Uterus (tissue), 2 donors: Measurements from ENCODE around the gene PRRX1.

Experiments
- POLR2A ChIP-seq, 2 donors: fragments of 450-650 bp; IDR thresholded peaks; one replicate each; pipeline ENCODE4 v1.6.1; 2016; ENCODE audit warnings: antibody characterized with exemption in 2 of 2, mild to moderate bottlenecking in 1 of 2, moderate library complexity in 1 of 2
- TF ChIP-seq, protein P1 (sequence below), 4 experiments: fragments of 200-600 bp in 2 of 4; fragments of 450-650 bp in 2 of 4; sonication (generic) in 2 of 4; IDR thresholded peaks; one replicate each; pipeline ENCODE4 v1.5.1; 2016 to 2019; ENCODE audit warnings: antibody characterized with exemption in 4 of 4, mild to moderate bottlenecking in 2 of 4, moderate library complexity in 1 of 4

DNA sequence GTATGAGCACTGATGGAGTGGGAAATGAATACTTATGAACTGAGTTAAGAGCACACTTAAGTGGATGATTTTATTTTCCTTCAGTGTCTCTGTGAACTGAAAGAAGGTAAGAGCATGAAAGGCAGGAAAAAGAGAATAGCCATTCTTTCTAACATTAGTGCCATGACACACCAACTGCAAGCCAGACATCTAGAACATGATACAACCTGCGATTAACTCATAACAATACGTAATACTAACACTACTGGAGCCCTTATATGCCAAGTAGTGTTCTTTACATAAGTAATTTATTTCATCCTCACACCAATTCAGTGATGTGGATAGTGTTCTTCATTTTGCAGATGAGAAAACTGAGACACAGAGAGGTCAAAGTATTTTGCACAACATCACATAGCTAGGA lies 56.7 kb downstream of the PRRX1 start:
- no peak for TF ChIP-seq POLR2A (IDR thresholded peaks at IDR 0.05)
- TF ChIP-seq, protein P1, sequence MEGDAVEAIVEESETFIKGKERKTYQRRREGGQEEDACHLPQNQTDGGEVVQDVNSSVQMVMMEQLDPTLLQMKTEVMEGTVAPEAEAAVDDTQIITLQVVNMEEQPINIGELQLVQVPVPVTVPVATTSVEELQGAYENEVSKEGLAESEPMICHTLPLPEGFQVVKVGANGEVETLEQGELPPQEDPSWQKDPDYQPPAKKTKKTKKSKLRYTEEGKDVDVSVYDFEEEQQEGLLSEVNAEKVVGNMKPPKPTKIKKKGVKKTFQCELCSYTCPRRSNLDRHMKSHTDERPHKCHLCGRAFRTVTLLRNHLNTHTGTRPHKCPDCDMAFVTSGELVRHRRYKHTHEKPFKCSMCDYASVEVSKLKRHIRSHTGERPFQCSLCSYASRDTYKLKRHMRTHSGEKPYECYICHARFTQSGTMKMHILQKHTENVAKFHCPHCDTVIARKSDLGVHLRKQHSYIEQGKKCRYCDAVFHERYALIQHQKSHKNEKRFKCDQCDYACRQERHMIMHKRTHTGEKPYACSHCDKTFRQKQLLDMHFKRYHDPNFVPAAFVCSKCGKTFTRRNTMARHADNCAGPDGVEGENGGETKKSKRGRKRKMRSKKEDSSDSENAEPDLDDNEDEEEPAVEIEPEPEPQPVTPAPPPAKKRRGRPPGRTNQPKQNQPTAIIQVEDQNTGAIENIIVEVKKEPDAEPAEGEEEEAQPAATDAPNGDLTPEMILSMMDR (IDR thresholded peaks at IDR 0.05), result no peak
